Keratinocyte (primary cell): ENCODE measurements around the gene OR2S2.

Experiments
- CTCF ChIP-seq, 3 experiments: IDR thresholded peaks in 1 of 3; conservative IDR thresholded peaks in 1 of 3; optimal IDR thresholded peaks in 1 of 3; 2 replicates in 2 of 3; 3 replicates in 1 of 3; pipeline versions ENCODE3 to v1.5.1; 2011; ENCODE audit warnings: low read length in 3 of 3, mild to moderate bottlenecking in 3 of 3, moderate library complexity in 2 of 3, control low read depth in 1 of 3, inconsistent platforms in 1 of 3; ENCODE audit not compliant: insufficient read depth in 2 of 3; ENCODE audit errors: extremely low read depth in 1 of 3
- EZH2 ChIP-seq: IDR thresholded peaks from one replicate; pipeline ENCODE4 v1.6.1; 2012; ENCODE audit warnings: inconsistent platforms, mild to moderate bottlenecking, low read length, moderate library complexity

- TF ChIP-seq CTCF (optimal IDR thresholded peaks at IDR 0.05 in 1 of 3, IDR thresholded peaks at IDR 0.05 in 1 of 3, conservative IDR thresholded peaks at IDR 0.05 in 1 of 3; ENCODE audit: extremely low read depth in 1 of 3, insufficient read depth in 2 of 3, low read length in 3 of 3) (no peak), EZH2 (no peak)
These were observed 27.0 kb downstream of the OR2S2 start for GRCh38 chr9:35930989-35931388.
